Stomach (tissue), 4 donors: Measurements from ENCODE around the gene DCAF5.

Experiments
- EP300 ChIP-seq: sonication (generic); formaldehyde crosslinking; IDR thresholded peaks from one replicate; pipeline ENCODE4 v1.6.1; 2017; ENCODE audit warnings: antibody characterized with exemption
- TF ChIP-seq, protein P1 (sequence below), 7 experiments: fragments of 450-650 bp in 4 of 7; fragments of 200-600 bp in 3 of 7; sonication (generic) in 3 of 7; IDR thresholded peaks; one replicate each; pipeline ENCODE4 v1.5.1; 2016 to 2019; ENCODE audit warnings: antibody characterized with exemption in 7 of 7, control low read depth in 2 of 7, mild to moderate bottlenecking in 1 of 7

DNA sequence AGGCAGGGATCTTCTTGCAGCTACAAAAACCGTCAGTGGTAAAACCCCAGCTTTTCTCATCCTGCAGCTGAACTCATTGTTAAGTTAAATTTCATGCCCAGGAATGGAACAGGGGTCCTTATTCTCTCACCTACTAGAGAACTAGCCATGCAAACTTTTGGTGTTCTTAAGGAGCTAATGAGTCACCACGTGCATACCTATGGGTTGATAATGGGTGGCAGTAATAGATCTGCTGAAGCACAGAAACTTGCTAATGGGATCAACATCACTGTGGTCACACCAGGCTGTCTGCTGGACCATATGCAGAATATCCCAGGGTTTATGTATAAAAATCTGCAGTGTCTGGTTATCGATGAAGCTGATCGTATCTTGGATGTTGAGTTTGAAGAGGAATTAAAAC is 68.9 kb downstream of the DCAF5 start:
- TF ChIP-seq, protein P1, sequence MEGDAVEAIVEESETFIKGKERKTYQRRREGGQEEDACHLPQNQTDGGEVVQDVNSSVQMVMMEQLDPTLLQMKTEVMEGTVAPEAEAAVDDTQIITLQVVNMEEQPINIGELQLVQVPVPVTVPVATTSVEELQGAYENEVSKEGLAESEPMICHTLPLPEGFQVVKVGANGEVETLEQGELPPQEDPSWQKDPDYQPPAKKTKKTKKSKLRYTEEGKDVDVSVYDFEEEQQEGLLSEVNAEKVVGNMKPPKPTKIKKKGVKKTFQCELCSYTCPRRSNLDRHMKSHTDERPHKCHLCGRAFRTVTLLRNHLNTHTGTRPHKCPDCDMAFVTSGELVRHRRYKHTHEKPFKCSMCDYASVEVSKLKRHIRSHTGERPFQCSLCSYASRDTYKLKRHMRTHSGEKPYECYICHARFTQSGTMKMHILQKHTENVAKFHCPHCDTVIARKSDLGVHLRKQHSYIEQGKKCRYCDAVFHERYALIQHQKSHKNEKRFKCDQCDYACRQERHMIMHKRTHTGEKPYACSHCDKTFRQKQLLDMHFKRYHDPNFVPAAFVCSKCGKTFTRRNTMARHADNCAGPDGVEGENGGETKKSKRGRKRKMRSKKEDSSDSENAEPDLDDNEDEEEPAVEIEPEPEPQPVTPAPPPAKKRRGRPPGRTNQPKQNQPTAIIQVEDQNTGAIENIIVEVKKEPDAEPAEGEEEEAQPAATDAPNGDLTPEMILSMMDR (IDR thresholded peaks at IDR 0.05), result no peak
- no peak for TF ChIP-seq EP300
